Endothelial cell of umbilical vein (primary cell): Measurements from ENCODE around the gene GALNT14. TPM values are rescaled to one million over a fixed set of nuclear protein-coding genes. Genes with fewer than 3 reads are reported as not detected.

Experiments
- BruUV-seq: library from RNA; stranded (reverse); fragments of 400-500 nt; replicated peaks from 2 replicates; lab custom pipeline; 2021; lab: Mats Ljungman, UMichigan
- CTCF ChIA-PET: fragments of 300-600, 350-600 bp; sonication (Branson Sonifier 250); formaldehyde crosslinking; loops from one replicate; lab custom pipeline; 2021; ENCODE audit warnings: antibody characterized with exemption, inconsistent platforms; lab: Charles Lee
- POLR2A ChIA-PET: fragments of 300-600, 350-600 bp; sonication (Branson Sonifier 250); formaldehyde crosslinking; loops from one replicate; lab custom pipeline; 2021; ENCODE audit warnings: antibody characterized with exemption, inconsistent platforms; lab: Charles Lee
- DNase-seq: peaks from one replicate; pipeline ENCODE4 v3.0.0-alpha.2; 2011; ENCODE audit warnings: low read depth, low spot score
- FAIRE-seq: peaks from 2 replicates; lab custom pipeline; 2011; peaks lifted over from hg19 to GRCh38; lab: Jason Lieb, UNC
- H2AFZ ChIP-seq: 2 replicates; pipeline ENCODE4 v1.6.0; 2012; ENCODE audit warnings: low read depth, low read length, control low read depth, inconsistent platforms
- H3K27ac ChIP-seq: 2 replicates; pipeline ENCODE4 v1.5.1; 2011; ENCODE audit warnings: low read depth, mild to moderate bottlenecking, control low read depth, low read length, moderate library complexity; ENCODE audit not compliant: insufficient read depth
- H3K27me3 ChIP-seq, 2 experiments: 2 replicates each; pipeline versions ENCODE4 v1.6.0 to v1.6.1; 2011; ENCODE audit warnings: low read length in 2 of 2, mixed read lengths in 1 of 2; ENCODE audit not compliant: control insufficient read depth in 2 of 2, insufficient read depth in 2 of 2
- H3K36me3 ChIP-seq, 2 experiments: 2 replicates in 1 of 2; 3 replicates in 1 of 2; pipeline ENCODE4 v1.5.1; 2011; ENCODE audit warnings: low read length in 2 of 2, mild to moderate bottlenecking in 1 of 2, moderate library complexity in 1 of 2; ENCODE audit not compliant: control insufficient read depth in 2 of 2, insufficient read depth in 2 of 2; ENCODE audit errors: extremely low read depth in 1 of 2
- H3K4me1 ChIP-seq: 3 replicates; pipeline ENCODE4 v1.5.1; 2011; ENCODE audit warnings: mild to moderate bottlenecking, low read length; ENCODE audit not compliant: control insufficient read depth, insufficient read depth; ENCODE audit errors: extremely low read depth
- H3K4me2 ChIP-seq: 2 replicates; pipeline ENCODE4 v1.6.1; 2011; ENCODE audit warnings: low read length, control low read depth, mixed read lengths; ENCODE audit not compliant: insufficient read depth
- H3K4me3 ChIP-seq, 3 experiments: fragments of 200-600 bp in 1 of 3; sonication (generic), shearing (Covaris generic) in 1 of 3; replicated peaks in 1 of 3; 2 replicates each; pipeline ENCODE4 v1.5.1; 2011 to 2016; ENCODE audit warnings: control low read depth in 3 of 3, low read length in 3 of 3, mild to moderate bottlenecking in 2 of 3, inconsistent platforms in 1 of 3, low read depth in 1 of 3, moderate library complexity in 1 of 3; ENCODE audit not compliant: insufficient read depth in 1 of 3
- H3K79me2 ChIP-seq: 2 replicates; pipeline ENCODE4 v1.6.0; 2012; ENCODE audit warnings: low read length, inconsistent platforms; ENCODE audit not compliant: control insufficient read depth, insufficient read depth
- H3K9ac ChIP-seq: replicated peaks from 2 replicates; pipeline ENCODE3; 2011; ENCODE audit warnings: low read length, control low read depth; ENCODE audit not compliant: insufficient read depth; ENCODE audit errors: extremely low read depth
- H3K9me1 ChIP-seq: replicated peaks from 3 replicates; pipeline ENCODE4 v1.6.0; 2011; ENCODE audit warnings: mild to moderate bottlenecking, low read length; ENCODE audit not compliant: control insufficient read depth, insufficient read depth; ENCODE audit errors: extremely low read depth
- H3K9me3 ChIP-seq: replicated peaks from 2 replicates; pipeline ENCODE4 v1.5.1; 2012; ENCODE audit warnings: low read length, inconsistent platforms; ENCODE audit not compliant: control insufficient read depth, insufficient read depth
- H4K20me1 ChIP-seq: replicated peaks from 2 replicates; pipeline ENCODE3; 2011; ENCODE audit warnings: mild to moderate bottlenecking, low read length; ENCODE audit not compliant: control insufficient read depth, insufficient read depth; ENCODE audit errors: extremely low read depth
- EZH2 ChIP-seq: IDR thresholded peaks from 2 replicates; pipeline ENCODE4 v1.6.1; 2012; ENCODE audit warnings: borderline replicate concordance, low read depth, mild to moderate bottlenecking, moderate library complexity, low read length, inconsistent platforms; ENCODE audit not compliant: severe bottlenecking
- FOS ChIP-seq: IDR thresholded peaks from 2 replicates; pipeline ENCODE4 v1.6.1; 2011; ENCODE audit warnings: mild to moderate bottlenecking, low read length, moderate library complexity, borderline replicate concordance; ENCODE audit not compliant: insufficient read depth
- GATA2 ChIP-seq: IDR thresholded peaks from 2 replicates; pipeline ENCODE4 v1.7.0; 2011; ENCODE audit warnings: low read depth, mild to moderate bottlenecking, moderate library complexity, mixed read lengths, low read length; ENCODE audit not compliant: insufficient read length, insufficient read depth
- JUN ChIP-seq: IDR thresholded peaks from 2 replicates; pipeline ENCODE4 v1.6.1; 2011; ENCODE audit warnings: borderline replicate concordance, low read depth; ENCODE audit not compliant: insufficient read length, insufficient read depth
- MYC ChIP-seq: IDR thresholded peaks from one replicate; pipeline ENCODE4 v1.6.1; 2011; ENCODE audit warnings: mild to moderate bottlenecking, low read depth, low read length
- POLR2A ChIP-seq: IDR thresholded peaks from 2 replicates; pipeline ENCODE4 v1.6.1; 2012; ENCODE audit warnings: low read depth, mild to moderate bottlenecking, control low read depth, low read length
- POLR2AphosphoS5 ChIP-seq: IDR thresholded peaks from 2 replicates; pipeline ENCODE4 v1.6.1; 2012; ENCODE audit warnings: low read depth, mild to moderate bottlenecking, control low read depth, low read length, moderate library complexity; ENCODE audit not compliant: insufficient read depth
- dilution Hi-C: fragments of 300-500 bp; cut with MboI; formaldehyde crosslinking; loops from one replicate; pipeline ENCODE4 v1.15.0; 2019; ENCODE audit warnings: low sequenced_read_pairs; ENCODE audit not compliant: extremely low pct_ligation_motif_present
- intact Hi-C: fragments of 100-400 bp; cut with micrococcal nuclease; formaldehyde crosslinking; loops from one replicate; pipeline ENCODE4 v1.10.0; 2022
- polyA plus RNA-seq, 4 experiments: library from polyadenylated mRNA; depleted of rRNA in 3 of 4; stranded (reverse) in 3 of 4; unstranded in 1 of 4; fragments of >200 nt; gene quantifications; 2 replicates each; pipeline versions ENCODE4 v1.2.1 to v1.2.3, GENCODE V29; 2011 to 2012; ENCODE audit warnings: missing spikeins in 1 of 4
- total RNA-seq: library from RNA; stranded (reverse); gene quantifications from 2 replicates; pipeline ENCODE4 v1.2.3, GENCODE V29; 2021
- TF ChIP-seq, protein P1 (sequence below): IDR thresholded peaks from 2 replicates; pipeline ENCODE4 v1.6.1; 2011; ENCODE audit not compliant: insufficient read depth, insufficient read length
- TF ChIP-seq, protein P2 (sequence below), 2 donors: IDR thresholded peaks; 1 replicate in 1 of 2; 2 replicates in 1 of 2; pipeline ENCODE4 v1.5.1; 2011; ENCODE audit warnings: low read length in 2 of 2, mild to moderate bottlenecking in 2 of 2, moderate library complexity in 2 of 2, control low read depth in 1 of 2, inconsistent platforms in 1 of 2, low read depth in 1 of 2; ENCODE audit not compliant: insufficient read depth in 1 of 2; ENCODE audit errors: extremely low read depth in 1 of 2

Gene GALNT14
- total and polyA plus RNA-seq, 2 donors (not counting 3 experiments of a cell fraction or from before 2014, with no cell fraction given) = 0.04 to 0.40 TPM

DNA sequence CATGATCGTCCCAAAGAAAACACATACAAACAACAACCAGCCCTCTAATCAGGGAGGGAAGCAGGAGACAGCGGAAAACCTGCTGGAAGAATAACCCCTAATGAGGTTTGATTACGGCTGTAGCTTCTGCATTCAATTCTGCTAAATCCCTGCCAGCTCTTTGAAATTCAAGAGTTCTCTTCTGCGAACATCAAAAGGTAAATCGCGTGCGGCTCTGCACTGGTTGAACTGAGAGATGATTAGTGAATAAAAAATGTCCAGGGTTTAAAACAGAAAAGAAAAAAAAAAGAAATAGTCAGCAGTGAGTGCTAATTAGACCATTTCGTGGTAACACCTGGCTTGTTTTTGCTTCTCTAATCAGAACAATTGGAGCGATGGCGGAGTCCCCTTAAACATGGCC lies 178.0 kb downstream of the GALNT14 start:
- dilution Hi-C loops (no loop called here), intact Hi-C loops (no loop called here)
- no TSS peak for BruUV-seq
- H3K4me2 ChIP-seq = no peak overlapping the region
- no peaks in the 10 kb centered on the region for H3K9me1 ChIP-seq
- ChIA-PET CTCF (no interaction called here), POLR2A (no interaction called here)
- FAIRE-seq (no peak), DNase-seq (no peak)
- H3K36me3 ChIP-seq = no peaks in the 10 kb centered on the region
- H4K20me1 ChIP-seq = no peaks in the 10 kb centered on the region
- H3K9me3 ChIP-seq = no peaks in the 10 kb centered on the region
- TF ChIP-seq, protein P1, sequence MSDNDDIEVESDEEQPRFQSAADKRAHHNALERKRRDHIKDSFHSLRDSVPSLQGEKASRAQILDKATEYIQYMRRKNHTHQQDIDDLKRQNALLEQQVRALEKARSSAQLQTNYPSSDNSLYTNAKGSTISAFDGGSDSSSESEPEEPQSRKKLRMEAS = no peak
- TF ChIP-seq POLR2AphosphoS5 (no peak), MYC (no peak), POLR2A (no peak), GATA2 (no peak), FOS (no peak), JUN (no peak), EZH2 (no peak)
- TF ChIP-seq, protein P2, sequence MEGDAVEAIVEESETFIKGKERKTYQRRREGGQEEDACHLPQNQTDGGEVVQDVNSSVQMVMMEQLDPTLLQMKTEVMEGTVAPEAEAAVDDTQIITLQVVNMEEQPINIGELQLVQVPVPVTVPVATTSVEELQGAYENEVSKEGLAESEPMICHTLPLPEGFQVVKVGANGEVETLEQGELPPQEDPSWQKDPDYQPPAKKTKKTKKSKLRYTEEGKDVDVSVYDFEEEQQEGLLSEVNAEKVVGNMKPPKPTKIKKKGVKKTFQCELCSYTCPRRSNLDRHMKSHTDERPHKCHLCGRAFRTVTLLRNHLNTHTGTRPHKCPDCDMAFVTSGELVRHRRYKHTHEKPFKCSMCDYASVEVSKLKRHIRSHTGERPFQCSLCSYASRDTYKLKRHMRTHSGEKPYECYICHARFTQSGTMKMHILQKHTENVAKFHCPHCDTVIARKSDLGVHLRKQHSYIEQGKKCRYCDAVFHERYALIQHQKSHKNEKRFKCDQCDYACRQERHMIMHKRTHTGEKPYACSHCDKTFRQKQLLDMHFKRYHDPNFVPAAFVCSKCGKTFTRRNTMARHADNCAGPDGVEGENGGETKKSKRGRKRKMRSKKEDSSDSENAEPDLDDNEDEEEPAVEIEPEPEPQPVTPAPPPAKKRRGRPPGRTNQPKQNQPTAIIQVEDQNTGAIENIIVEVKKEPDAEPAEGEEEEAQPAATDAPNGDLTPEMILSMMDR (IDR thresholded peaks at IDR 0.05; ENCODE audit: extremely low read depth in 1 of 2, insufficient read depth in 1 of 2, low read depth in 1 of 2, low read length in 2 of 2) = no peak
- H3K9ac ChIP-seq = no peak overlapping the region
- H3K27me3 ChIP-seq = no peaks in the 10 kb centered on the region
- H3K4me1 ChIP-seq = no peaks in the 10 kb centered on the region
- H3K27ac ChIP-seq = no peak overlapping the region
- no peak overlapping the region for H3K4me3 ChIP-seq
- no peaks in the 10 kb centered on the region for H3K79me2 ChIP-seq
- no peak overlapping the region for H2AFZ ChIP-seq
